Smooth muscle cell (in vitro differentiated cells): ENCODE measurements around the gene CTPS1. TPM values are rescaled to one million over a fixed set of nuclear protein-coding genes. Genes with fewer than 3 reads are reported as not detected.

Experiments used
- DNase-seq: peaks from one replicate; lab custom pipeline; 2025; ENCODE audit not compliant: unreplicated experiment; lab: John Stamatoyannopoulos, UW
- H2AFZ ChIP-seq: fragments of 200-600 bp; sonication (generic); 2 replicates; pipeline ENCODE4 v1.6.0; 2016; ENCODE audit warnings: antibody characterized with exemption, low read depth, mild to moderate bottlenecking
- H3F3A ChIP-seq: fragments of 200-600 bp; sonication (generic); 2 replicates; pipeline ENCODE4 v1.6.0; 2017; ENCODE audit warnings: antibody characterized with exemption, low read depth
- H3K27ac ChIP-seq: fragments of 200-600 bp; sonication (generic); 2 replicates; pipeline ENCODE4 v1.5.1; 2016; ENCODE audit warnings: low read depth, mild to moderate bottlenecking
- H3K27me3 ChIP-seq: fragments of 200-600 bp; sonication (generic); 2 replicates; pipeline ENCODE4 v1.6.1; 2016; ENCODE audit warnings: low read depth, mild to moderate bottlenecking
- H3K36me3 ChIP-seq: fragments of 200-600 bp; sonication (generic); 2 replicates; pipeline ENCODE4 v1.5.1; 2016; ENCODE audit warnings: low read depth
- H3K4me1 ChIP-seq: fragments of 200-600 bp; sonication (generic); 2 replicates; pipeline ENCODE4 v1.5.1; 2016; ENCODE audit warnings: low read depth
- H3K4me2 ChIP-seq: fragments of 200-600 bp; sonication (generic); 2 replicates; pipeline ENCODE4 v1.6.0; 2016; ENCODE audit warnings: mild to moderate bottlenecking
- H3K4me3 ChIP-seq: fragments of 200-600 bp; sonication (generic); 2 replicates; pipeline ENCODE4 v1.5.1; 2016; ENCODE audit warnings: mild to moderate bottlenecking
- H3K79me2 ChIP-seq: fragments of 200-600 bp; sonication (generic); 2 replicates; pipeline ENCODE4 v1.6.0; 2016; ENCODE audit warnings: low read depth, mild to moderate bottlenecking
- H3K9ac ChIP-seq: fragments of 200-600 bp; sonication (generic); 2 replicates; pipeline ENCODE4 v1.6.0; 2016; ENCODE audit warnings: low read depth
- H3K9me3 ChIP-seq: fragments of 200-600 bp; sonication (generic); replicated peaks from 2 replicates; pipeline ENCODE4 v1.5.1; 2016; ENCODE audit warnings: low read depth
- H4K20me1 ChIP-seq: fragments of 200-600 bp; sonication (generic); 2 replicates; pipeline ENCODE4 v1.6.0; 2016; ENCODE audit warnings: low read depth
- WGBS: methylation state at CpG from one replicate; pipeline ENCODE4 v1.1.7; 2016; ENCODE audit warnings: low lambda C conversion rate; 5-methylcytosine and 5-hydroxymethylcytosine counted together
- polyA plus RNA-seq: library from polyadenylated mRNA; unstranded; fragments of >200 nt; fragmentation: Nextera tagmentation; extraction: Ambion mirVana; gene quantifications from 2 replicates; pipeline ENCODE4 v1.2.1, GENCODE V29; 2016
- small RNA-seq: library from RNA; depleted of rRNA; stranded (forward); fragments of <200 nt; gene quantifications from one replicate; pipeline ENCODE3, GENCODE V24; 2014
- total RNA-seq: library from RNA; depleted of rRNA; stranded (reverse); fragments of >200 nt; gene quantifications from 2 replicates; pipeline ENCODE4 v1.2.3, GENCODE V29; 2014
- TF ChIP-seq, protein P1 (sequence below): fragments of 200-600 bp; sonication (generic); IDR thresholded peaks from 2 replicates; pipeline ENCODE4 v1.5.1; 2017; ENCODE audit warnings: borderline replicate concordance, mild to moderate bottlenecking, antibody characterized with exemption; ENCODE audit not compliant: insufficient read depth, poor library complexity, severe bottlenecking

Gene CTPS1
- total and polyA plus RNA-seq, 2 experiments from 2014 or later = 20.9 to 24.4 TPM

DNA sequence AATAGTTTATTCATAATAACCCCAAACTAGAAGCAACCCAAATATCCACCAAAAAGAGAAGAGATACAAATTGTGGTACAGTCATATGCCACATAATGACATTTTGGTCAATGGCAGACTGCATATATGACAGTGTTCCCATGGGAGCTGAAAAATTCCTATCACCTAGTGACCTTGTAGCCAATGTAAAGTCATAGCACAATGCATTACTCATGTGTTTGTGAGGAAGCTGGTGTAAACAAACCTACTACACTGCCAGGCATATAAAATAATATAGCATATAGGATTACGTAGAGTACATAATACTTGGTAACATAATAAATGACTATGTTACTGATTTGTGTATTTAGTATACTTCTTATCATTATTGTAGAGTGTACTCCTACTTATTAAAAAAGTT is 71.5 kb downstream of the CTPS1 start:
- H3K27ac ChIP-seq = no peak overlapping the region
- no peaks in the 10 kb centered on the region for H3K79me2 ChIP-seq
- TF ChIP-seq, protein P1, sequence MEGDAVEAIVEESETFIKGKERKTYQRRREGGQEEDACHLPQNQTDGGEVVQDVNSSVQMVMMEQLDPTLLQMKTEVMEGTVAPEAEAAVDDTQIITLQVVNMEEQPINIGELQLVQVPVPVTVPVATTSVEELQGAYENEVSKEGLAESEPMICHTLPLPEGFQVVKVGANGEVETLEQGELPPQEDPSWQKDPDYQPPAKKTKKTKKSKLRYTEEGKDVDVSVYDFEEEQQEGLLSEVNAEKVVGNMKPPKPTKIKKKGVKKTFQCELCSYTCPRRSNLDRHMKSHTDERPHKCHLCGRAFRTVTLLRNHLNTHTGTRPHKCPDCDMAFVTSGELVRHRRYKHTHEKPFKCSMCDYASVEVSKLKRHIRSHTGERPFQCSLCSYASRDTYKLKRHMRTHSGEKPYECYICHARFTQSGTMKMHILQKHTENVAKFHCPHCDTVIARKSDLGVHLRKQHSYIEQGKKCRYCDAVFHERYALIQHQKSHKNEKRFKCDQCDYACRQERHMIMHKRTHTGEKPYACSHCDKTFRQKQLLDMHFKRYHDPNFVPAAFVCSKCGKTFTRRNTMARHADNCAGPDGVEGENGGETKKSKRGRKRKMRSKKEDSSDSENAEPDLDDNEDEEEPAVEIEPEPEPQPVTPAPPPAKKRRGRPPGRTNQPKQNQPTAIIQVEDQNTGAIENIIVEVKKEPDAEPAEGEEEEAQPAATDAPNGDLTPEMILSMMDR = no peak

DNA sequence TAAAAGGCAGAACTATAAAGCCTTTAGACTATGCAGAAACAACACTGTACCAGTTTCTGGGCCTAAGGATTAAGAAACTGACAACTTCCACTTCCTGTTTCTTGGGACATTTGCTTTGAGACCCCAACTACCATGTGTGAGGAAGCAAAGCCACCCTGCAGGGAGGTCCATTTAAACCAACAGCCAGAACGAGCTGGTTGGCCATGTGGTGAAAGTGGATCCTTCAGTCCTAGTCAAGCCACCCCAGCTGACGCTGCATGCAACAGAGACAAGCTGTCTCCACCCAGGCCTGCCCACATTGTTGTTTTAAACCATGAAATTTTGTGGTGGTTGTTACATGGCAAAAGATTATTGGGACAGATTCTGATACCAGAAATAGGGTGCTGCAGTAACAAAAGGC is 73.8 kb downstream of the CTPS1 start:
- no peaks in the 10 kb centered on the region for H3K27me3 ChIP-seq
- H3K27ac ChIP-seq = no peak overlapping the region
- H3K79me2 ChIP-seq = no peaks in the 10 kb centered on the region
- TF ChIP-seq, protein P1 = no peak
- no peak overlapping the region for H3K4me3 ChIP-seq
- DNase-seq = no peak
- H3K9me3 ChIP-seq = no peaks in the 10 kb centered on the region
- no peaks in the 10 kb centered on the region for H4K20me1 ChIP-seq
- WGBS = 74% methylated on average over 2 of the region's 2 CpGs
- no peaks in the 10 kb centered on the region for H3K4me1 ChIP-seq
- peaks cover 3% of the 10 kb centered on the region for H3K36me3 ChIP-seq
- H3K9ac ChIP-seq = no peak overlapping the region
- no peak overlapping the region for H3K4me2 ChIP-seq
- no peak overlapping the region for H2AFZ ChIP-seq
- no peaks in the 10 kb centered on the region for H3F3A ChIP-seq

More for the DNA sequence above, 71.5 kb downstream of the CTPS1 start:
- H3K27me3 ChIP-seq = no peaks in the 10 kb centered on the region
- H3K4me1 ChIP-seq = no peaks in the 10 kb centered on the region
- H3K4me3 ChIP-seq = no peak overlapping the region
- H3K9me3 ChIP-seq = no peaks in the 10 kb centered on the region
- no peak overlapping the region for H3K4me2 ChIP-seq
- no peak for DNase-seq
- H2AFZ ChIP-seq = no peak overlapping the region
- H3F3A ChIP-seq = no peaks in the 10 kb centered on the region
- H3K9ac ChIP-seq = no peak overlapping the region
- H4K20me1 ChIP-seq = no peaks in the 10 kb centered on the region
- 95% methylated on average over 1 of the region's 1 CpG for WGBS
- peaks cover 3% of the 10 kb centered on the region for H3K36me3 ChIP-seq

DNA sequence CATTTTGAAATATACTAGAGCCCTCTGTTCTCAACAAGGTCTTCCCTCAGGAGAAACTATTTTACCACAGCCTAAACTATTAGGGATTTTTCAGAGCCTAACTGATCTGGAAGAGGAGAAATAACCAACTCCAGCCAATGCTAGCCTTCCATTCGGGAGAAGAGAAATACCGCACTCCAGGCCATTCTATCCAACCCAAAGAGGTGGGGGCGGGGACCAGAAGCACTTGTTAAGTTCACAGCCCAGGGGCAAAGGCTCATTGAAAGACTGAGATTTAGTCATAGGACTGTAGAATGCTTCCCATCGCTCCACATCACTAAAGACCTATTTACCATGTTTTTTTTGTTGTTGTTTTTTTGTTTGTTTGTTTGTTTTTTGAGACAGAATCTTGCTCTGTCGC is 77.4 kb downstream of the CTPS1 start:
- no peak overlapping the region for H3K4me2 ChIP-seq
- no peaks in the 10 kb centered on the region for H3K4me1 ChIP-seq
- no peak for DNase-seq
- WGBS = 89% methylated on average over 5 of the region's 5 CpGs
- H3K9me3 ChIP-seq = no peaks in the 10 kb centered on the region
- H3K79me2 ChIP-seq = no peaks in the 10 kb centered on the region
- H4K20me1 ChIP-seq = no peaks in the 10 kb centered on the region
- no peak overlapping the region for H3K9ac ChIP-seq
- H3K27me3 ChIP-seq = no peaks in the 10 kb centered on the region
- H3K27ac ChIP-seq = no peak overlapping the region
- H3F3A ChIP-seq = no peaks in the 10 kb centered on the region
- no peak overlapping the region for H2AFZ ChIP-seq
- TF ChIP-seq, protein P1 = no peak
- H3K36me3 ChIP-seq = peaks cover 11% of the 10 kb centered on the region
- H3K4me3 ChIP-seq = no peak overlapping the region

Small RNA genes within 50 kb of the gene (small RNA-seq; reads per million reads assigned to genes)
- not detected for gene UBE2V1P8

Other genes with a start within 250 kb of the CTPS1 start
- gene KCNQ4, start 195.9 kb upstream of the CTPS1 start, total RNA-seq = 0.63 TPM in 1 of 2 replicates, not detected in the other
- 0.06 and 0.17 TPM in 2 replicates for gene KCNQ4, start 195.9 kb upstream of the CTPS1 start, polyA plus RNA-seq
- 3.1 and 10.7 TPM in 2 replicates for gene CITED4, start 117.3 kb upstream of the CTPS1 start, total RNA-seq
- 5.5 and 25.1 TPM in 2 replicates for gene CITED4, start 117.3 kb upstream of the CTPS1 start, polyA plus RNA-seq
- gene SLFNL1, start 42.0 kb downstream of the CTPS1 start, total RNA-seq = 0.22 and 0.58 TPM in 2 replicates
- 0.58 and 1.4 TPM in 2 replicates for gene SLFNL1, start 42.0 kb downstream of the CTPS1 start, polyA plus RNA-seq